GM18868 (cell line): ENCODE results near the gene HOMER1.

Experiments
- ATAC-seq: cut with Tn5 transposase; IDR thresholded peaks from one replicate; pipeline ENCODE4 v1.9.1; 2021; ENCODE audit warnings: mild to moderate bottlenecking, moderate library complexity; ENCODE audit not compliant: unreplicated experiment

HOMER1 gene

DNA sequence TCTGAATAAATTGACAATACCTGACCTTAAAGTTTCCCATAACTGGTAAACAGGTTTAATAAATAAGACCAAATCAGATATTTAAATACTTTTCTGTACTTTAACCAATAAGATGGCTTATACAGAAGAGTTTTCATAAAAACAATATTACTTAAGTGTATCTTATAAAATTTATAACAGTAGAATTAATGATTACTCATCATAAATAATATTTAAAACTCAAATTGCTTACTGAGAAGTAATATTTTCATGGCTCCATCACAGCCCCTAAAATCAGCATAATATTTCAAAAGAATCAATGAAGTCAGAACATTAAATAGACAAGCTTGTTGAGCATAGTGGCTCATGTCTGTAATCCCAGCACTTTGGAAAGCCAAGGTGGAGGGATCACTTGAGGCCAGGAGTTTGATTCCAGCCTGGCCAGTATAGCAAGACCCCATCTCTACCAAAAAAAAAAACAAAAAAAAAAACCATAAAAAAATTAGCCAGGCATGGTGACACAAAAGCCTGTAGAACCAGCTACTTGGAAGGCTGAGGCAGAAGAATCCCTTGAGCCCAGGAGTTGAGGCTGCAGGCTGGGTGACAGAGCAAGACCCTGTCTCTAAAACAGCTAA is 23.5 kb downstream of the HOMER1 start:
- no peak for ATAC-seq

DNA sequence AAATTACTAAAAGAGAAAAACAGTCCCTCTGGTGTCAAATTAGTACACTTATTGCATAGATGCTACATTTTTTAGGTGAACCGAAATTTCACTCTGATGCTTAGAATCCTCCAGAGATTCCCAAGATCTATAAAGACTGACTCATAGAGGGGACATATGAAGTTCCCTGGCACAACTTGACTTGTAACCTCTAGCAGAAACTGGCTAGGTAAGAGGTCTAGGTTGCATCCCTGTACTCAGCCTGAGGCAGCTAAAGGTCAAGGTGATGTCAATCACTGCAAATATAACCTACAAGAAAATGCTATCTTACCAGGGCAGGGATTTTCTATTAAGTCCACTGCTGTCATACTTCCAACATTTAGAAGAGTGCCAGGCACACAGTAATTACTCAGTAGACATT is 24.2 kb downstream of the HOMER1 start:
- ATAC-seq, result no peak

DNA sequence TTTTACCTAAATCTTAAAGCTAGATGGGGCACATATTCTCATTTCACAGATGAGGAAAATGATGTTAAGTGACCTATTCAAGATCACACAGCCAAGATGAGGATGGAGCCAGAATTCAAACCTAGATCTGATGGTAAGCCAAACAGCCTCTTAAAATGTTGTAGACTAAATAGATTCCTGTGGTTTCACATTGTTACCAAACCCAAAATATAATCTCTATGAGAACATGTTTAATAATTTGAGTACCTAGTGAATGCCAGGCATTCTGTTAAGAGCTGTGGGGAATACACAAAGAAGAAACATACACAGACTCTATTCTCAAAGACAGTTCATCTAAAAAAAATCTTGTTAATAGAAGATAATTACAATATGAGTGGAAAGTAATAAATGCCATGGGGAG is 25.2 kb downstream of the HOMER1 start:
- no peak for ATAC-seq

DNA sequence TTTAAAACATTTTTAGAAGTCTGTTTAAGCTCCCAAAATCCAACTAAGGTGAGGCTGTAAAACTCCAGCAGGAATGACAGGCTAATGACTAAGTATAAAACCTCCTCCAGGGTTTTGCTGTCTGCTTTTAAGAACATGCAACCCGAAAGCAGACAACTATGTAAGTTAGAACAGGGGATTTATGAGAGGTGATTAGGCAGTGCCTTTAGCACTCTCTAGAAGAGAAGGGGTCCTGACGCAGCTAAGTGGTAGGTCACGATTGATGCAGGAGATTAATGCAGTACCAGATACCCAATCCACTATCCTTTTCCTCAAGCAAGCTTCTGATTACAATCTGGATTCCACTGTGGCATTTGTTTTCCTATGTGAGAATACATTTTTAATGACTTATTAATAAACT is 25.9 kb downstream of the HOMER1 start:
- no peak for ATAC-seq

DNA sequence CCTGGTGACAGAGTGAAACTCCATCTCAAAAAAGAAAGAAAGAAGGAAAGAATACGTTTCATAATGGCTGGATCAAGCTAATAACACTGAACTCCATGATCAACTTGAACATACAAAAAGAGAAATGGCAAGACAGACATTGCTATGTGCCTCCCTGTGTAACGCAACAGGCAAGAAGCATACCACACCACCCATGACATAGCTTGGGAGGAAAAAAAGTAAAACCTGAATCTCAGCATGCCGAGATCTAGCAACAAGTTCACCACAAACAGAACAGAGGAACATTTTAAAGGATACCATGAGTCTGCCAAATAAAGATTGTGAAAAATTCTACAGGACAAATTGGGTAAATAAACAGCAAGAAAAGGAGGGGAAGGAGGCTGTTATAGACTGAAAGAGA is 26.7 kb downstream of the HOMER1 start:
- no peak for ATAC-seq

DNA sequence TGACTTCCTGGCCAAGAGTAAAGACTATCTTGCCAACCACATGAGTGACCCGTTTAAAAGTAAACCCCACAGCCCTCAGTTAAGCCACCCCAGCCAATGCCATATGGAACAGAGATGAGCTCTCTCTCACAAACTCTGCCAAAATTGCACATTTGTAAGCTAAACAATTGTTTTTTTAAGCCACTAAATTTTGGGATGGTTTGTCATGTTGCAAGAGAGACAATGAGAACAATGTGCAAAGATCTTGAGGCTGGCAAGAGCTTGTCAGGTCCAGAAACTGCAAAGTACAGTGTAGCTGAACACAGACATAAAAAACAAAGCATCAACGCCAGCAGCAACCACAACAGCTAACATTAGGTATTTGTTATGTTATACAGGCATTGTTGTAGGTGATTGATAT is 27.8 kb downstream of the HOMER1 start:
- no peak for ATAC-seq

DNA sequence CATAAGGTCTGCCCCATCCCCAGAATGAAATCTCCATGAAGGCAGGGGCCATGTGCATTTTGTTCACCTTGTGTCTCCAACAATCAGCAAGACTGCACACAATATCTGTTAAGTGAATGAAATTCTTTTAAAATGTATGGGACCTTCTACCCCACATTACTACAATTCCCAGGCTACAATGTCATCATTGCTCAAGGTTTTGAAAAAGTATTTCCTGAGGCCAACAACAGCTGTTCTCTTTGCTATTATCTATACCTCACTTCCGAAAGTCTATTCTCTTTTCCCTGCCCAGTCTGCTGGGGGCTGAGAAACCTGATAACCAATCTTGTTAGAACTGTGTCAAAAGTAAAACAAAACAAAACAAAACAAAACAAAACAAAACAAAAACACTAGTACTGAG is 29.2 kb downstream of the HOMER1 start:
- ATAC-seq, result no peak

DNA sequence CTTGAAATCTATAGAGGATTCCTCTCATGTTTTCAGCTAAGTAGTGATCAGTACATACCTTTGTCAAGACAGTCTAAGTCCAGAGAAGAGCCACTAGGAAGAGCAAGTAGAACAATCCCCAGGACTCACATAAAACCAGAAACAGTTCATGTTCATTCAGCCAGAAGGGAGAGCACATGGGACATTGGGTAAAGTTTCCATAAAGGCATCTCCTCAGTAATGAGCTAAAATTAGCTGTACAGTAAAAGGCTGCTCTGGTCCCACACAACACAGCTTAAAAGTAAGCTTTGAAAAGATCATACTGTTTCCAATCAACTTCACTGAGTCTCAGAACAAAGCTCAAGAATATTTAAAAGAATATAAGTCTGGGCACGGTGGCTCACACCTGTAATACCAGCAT is 32.4 kb downstream of the HOMER1 start:
- no peak for ATAC-seq

DNA sequence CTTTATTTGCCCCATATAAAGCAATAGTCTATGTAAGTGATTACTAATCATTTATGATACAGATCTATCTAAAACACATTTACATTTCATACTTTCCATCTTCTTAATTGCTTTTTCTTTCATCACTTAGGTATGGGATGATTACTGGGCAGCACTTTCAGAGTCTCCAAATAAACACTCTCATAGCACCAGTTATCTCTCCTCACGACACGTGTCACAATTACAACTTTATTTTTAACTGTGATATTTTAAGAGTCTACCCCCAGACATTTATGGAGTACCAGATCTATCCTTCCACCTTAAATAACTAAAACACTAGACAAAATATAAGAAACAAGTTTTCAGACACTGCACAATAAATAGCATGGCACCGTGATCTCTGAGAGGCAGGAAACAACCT is 32.9 kb downstream of the HOMER1 start:
- ATAC-seq, result no peak

DNA sequence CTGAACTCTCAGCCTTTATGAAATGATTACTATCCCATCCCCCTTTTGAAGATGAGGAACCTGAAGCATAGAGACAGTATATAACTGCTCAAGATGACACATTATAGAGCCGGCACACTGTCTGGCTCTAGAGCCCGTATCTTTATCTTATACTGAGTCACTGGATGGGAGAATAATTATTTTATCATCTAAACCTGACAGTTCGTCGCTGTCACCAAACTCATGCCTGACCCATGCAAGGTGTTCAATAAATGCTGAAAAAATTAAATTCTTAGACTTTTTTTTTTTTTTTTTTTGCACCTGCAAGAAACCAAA is 38.8 kb downstream of the HOMER1 start:
- ATAC-seq, result no peak

DNA sequence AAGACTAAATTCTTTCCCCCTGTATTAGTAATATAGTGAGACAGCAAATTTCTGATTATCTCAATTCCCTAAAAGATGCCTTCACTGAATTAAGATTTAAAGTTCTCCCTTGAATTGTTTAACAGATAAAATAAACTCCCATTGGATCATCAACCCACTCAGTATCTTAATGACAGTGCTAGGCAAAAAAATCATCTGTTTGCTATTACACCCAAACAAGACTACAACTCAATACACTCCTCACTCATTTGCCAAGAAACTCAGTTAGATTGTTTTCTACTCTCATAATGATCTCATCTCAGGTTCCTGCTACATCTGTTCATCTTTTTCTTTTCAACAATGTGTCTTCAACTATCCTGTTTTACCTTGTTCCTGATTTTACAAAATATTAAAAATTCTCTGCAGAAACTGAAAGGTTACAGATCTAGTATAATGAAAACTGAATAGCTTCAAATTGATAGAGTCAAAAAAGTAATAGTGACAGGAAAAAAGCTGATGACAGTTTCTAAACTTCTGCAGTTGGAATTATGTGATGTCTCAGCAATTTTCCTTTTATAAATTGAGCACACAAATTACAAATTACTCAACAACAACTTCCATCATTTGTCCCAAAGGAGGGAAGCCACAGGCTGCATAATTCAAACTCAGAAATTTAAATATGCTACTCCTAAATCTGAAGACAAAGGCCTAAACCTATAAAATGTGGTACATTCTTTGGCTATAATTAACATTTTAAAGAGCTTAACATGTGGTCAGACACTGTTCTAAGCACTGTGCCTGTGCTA is 39.4 kb downstream of the HOMER1 start:
- ATAC-seq, result no peak

DNA sequence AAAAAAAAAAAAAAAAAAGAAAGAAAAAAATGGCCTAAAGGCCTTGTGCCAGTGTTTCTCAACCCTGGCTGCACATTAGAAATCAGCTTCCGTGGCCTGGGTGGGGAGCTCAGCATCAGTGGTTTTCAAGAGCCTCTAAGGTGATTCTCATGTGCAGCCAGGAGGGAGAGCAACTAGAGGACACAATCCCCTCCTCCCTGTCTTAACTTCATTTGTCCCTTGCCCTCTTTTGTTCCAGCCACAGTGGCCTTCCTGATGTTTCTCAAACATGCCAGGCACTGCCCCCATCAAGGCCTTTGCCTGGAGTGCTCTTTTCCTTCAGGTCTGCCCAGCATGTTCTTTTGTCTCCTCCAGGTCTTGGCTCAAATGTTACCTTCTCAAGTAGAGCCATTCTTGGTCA is 42.4 kb downstream of the HOMER1 start:
- no peak for ATAC-seq

DNA sequence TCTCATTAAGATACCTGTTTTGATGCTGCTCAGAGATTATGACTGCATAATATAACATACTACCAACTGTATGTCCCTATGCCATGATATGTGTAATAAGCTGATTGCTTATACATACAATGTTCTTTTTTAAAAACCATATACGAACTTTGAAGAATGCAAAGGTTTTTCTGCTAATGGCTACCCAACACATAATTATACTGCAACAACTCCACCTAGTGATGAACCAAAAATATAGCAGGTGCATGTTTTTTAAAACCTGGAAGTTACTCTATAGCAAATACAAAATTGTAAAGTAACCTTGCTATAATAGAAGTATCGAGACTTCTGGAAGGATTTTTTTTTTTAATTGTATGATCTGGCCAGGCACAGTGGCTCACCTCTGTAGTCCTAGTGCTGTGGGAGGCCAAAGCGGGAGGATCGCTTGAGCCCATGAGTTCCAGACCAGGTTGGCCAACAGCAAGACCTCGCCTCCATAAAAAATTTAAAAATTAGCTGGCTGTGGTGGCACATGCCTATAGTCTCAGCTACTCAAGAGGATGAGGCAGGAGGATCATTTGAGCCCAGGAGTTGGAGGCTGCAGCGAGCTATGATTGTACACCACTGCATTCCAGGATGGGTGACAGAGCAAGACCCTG is 49.1 kb downstream of the HOMER1 start:
- ATAC-seq, result no peak

DNA sequence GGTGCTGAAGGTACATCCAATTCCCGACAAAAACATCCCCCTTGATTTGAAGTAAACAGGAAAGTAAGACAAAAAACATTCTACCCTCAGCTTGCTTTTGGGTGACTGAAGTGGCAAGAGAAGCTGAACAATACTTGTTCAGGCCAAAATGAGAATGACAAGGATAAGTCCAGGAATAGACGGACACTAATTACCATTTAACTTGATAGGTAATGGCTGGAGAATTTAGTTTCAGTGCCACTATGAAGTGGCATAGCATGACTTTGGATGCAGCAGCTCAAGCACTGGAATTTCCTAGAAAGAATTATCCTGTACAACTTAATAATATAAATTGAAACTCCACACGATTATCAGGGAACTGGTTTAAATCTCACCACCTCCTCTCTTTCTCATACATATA is 49.7 kb downstream of the HOMER1 start:
- ATAC-seq, result no peak

DNA sequence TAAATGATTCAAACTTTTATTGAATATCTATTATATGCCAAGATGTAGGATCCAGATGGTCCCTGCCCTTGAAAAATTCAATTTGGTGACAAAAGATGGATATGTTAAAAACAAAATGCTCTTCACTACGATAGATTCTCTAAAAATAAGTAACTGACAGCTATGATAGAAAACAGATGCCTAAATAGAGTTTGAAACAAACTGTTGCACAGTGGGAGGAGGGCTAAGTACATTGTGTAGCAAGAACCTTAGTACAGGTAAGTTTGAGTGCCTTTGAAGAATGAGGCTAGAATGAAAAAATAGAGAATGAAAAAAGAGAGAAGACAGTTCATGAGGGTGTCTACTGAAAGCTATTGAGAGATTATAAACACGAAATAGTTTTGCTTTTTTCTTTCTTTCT is 54.3 kb downstream of the HOMER1 start:
- no peak for ATAC-seq

DNA sequence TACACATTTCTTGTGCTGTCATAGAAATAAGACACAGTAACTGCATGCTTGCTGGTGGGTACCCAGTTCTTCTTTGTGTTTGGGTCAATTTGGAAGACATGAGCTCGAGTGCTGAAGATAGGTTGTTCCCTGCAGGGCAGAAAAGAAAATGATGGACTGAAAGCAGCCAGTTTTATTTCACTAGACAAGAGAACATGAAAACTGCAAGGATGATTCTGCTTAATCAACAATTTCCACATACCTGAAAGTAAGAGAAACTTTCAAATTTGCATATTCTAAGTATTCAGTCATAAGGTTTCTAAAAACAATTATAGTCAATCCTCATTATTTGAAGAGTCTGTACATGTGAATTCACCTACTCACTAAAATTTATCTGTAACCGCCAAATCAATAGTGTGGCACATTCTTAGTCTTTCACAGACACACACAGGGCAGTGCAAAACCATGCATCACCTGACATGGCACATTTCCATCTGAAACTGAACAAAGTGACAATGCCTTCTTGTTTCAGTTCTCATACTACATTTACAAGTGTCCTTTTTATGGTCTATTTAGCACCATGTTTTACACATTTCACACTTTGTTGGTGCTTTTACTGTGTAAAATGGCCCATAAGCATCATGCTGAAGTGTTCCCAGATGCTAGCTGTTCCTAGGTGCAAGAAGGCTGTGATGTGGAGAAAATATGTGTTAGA is 56.9 kb downstream of the HOMER1 start:
- ATAC-seq, result peak; percentile 96

DNA sequence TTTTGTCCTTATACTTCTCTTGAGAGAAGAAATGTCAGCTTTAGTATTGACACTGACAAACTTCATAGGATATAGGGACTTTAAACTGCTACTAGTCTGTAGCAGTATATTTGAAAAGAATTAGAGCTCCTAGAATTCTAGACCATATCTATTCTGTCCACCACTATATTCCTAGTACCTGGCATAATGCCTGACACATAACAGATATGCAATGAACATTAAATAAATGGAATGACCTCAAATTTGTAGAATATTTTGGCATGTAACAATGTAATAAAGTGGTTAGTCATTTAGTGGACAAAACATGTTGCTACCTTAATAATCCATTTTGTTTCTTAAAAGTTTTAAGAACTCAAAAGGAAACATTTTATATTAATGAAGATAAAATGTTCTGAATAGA is 57.5 kb downstream of the HOMER1 start:
- no peak for ATAC-seq

DNA sequence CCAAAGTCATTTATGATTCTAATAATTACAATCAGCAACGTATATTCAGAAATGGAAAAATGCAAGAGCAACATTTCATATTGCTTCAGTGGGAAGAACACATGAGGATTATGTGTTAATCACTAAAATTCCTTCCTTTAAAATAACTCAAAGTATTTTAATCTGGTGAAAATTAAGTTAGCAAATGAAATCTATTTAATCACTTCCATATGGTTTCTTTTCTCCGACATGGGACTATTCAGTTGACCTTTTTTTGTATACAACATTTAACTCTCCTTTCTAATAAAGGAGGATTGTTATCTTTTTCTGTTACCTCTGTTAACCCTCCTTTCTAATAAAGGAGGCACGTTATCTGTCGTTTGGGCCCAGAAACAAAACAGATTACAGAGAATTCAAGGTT is 59.9 kb downstream of the HOMER1 start:
- no peak for ATAC-seq

DNA sequence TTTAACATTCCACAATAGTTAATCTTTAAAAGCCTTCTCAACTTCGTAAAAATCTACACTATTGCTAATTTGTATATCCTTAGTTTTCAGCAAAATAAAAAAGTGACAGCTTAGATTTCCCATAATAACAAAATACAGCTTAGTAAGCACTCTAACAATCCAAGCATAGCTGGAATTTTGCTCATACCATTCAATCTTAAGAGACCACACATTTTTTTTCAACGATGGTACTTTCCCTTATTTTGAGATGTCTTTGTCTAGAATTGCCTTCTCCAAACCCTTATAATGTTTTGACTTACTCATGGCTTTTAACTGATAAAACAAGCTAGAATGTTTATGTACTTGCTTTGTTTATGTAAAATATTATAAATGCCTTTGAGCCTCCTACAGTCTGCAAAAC is 65.6 kb downstream of the HOMER1 start:
- ATAC-seq, result no peak

DNA sequence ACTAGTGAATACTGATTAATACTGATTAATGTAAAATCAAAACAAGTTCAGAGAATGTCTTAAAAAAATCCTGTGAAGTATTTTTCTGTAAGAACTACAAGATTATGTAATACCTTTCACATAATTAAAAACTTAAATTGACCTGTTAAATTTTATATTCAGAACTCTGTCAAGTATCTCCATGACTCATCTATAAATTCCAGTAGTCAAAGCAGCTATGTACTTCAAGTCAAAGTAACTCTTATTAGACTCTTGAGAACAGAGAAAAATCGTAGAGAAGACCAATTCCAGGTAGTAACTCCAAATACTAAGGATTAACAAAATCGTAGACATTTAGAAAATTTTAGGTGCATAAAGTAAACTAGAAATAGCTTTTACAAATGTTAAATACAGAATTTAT is 77.1 kb downstream of the HOMER1 start:
- ATAC-seq, result no peak

DNA sequence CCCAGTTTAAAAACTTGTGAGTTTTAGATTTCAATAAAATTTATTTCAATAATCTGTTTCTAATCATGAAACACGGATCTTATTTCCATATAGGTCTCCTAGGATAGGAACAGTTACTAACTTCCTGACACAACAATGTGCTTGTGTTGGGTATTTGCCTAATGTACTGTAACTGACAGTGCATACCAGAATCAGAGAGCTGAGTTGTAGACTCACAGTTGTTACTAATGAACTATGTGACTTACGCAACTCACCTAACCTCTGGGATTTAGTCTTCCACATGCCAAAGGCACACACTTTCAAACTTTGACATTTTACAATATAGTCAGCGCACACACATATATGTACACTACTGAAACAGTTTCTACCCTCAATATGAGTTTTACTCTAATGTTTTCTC is 77.7 kb downstream of the HOMER1 start:
- ATAC-seq, result no peak

DNA sequence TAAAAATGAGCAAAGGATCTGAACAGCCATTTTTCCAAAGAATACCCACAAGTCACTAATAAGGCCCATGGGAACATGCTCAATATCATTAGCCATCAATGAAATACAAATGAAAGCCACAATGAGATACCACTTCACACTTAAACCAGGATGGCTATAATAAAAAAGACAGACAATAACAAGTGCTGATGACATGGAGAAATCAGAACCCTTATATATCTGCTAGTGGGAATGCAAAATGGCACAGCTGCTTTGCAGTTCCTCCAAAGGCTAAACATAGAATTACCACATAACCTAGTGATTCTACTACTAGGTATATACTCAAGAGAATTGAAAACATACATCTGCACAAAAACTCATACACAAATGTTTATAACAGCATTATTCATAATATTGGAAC is 83.7 kb downstream of the HOMER1 start:
- no peak for ATAC-seq
